ENCODE measurements around the gene SAPCD2.

SAPCD2 gene

GRCh38 chr9:137016436-137016835 lies 53.9 kb downstream of the SAPCD2 start:
- DNase-seq, result no peak

GRCh38 chr9:137015976-137016375 lies 54.4 kb downstream of the SAPCD2 start:
- DNase-seq, result no peak

- DNase-seq, result no peak
Measured at GRCh38 chr9:137015540-137015930, 54.8 kb downstream of the SAPCD2 start.

- no peak for DNase-seq
Measured at GRCh38 chr9:137014776-137015539, 55.4 kb downstream of the SAPCD2 start.

- no peak for DNase-seq
Measured at GRCh38 chr9:137014166-137014565, 56.2 kb downstream of the SAPCD2 start.

- no peak for DNase-seq
Measured at GRCh38 chr9:137013571-137013940, 56.8 kb downstream of the SAPCD2 start.

- no peak for DNase-seq
Measured at GRCh38 chr9:137012694-137013570, 57.4 kb downstream of the SAPCD2 start.

Measured in DMS153 (cell line).